ENCODE data around the gene ULK4.
"Not testable (repeated sequence)": the region's sequence is repeated elsewhere in the genome, so short reads cannot be mapped to it uniquely, and the experiment has no call there.

ULK4 gene

GRCh38 chr3:41961751-41962679 lies at the start of gene ULK4:
TSS of gene ULK4 (minus strand) at chr3:41962103. CDS start at chr3:41954759, 7,344 bp downstream.
- DNase-seq (ENCODE audit: low read depth in 3 of 3), result peak; percentile 86 to 93 (median 89)

GRCh38 chr3:42010530-42010929 lies 48.6 kb upstream of the ULK4 start:
- DNase-seq (ENCODE audit: low read depth in 3 of 3), result no peak

GRCh38 chr3:42009456-42009855 lies 47.6 kb upstream of the ULK4 start:
- no peak for DNase-seq (ENCODE audit: low read depth in 3 of 3)

- no peak for DNase-seq (ENCODE audit: low read depth in 3 of 3)
These were observed 45.9 kb upstream of the ULK4 start for GRCh38 chr3:42007785-42008184.

- DNase-seq (ENCODE audit: low read depth in 3 of 3), result no peak
These were observed 43.5 kb upstream of the ULK4 start for GRCh38 chr3:42005401-42005800.

- no peak for DNase-seq (ENCODE audit: low read depth in 3 of 3)
These were observed 40.9 kb upstream of the ULK4 start for GRCh38 chr3:42002790-42003189.

GRCh38 chr3:42001777-42002176 lies 39.9 kb upstream of the ULK4 start:
- no peak for DNase-seq (ENCODE audit: low read depth in 3 of 3)

- no peak for DNase-seq (ENCODE audit: low read depth in 3 of 3)
These were observed 38.0 kb upstream of the ULK4 start for GRCh38 chr3:41999909-42000308.

GRCh38 chr3:41997702-41998550 lies 36.0 kb upstream of the ULK4 start:
- DNase-seq (ENCODE audit: low read depth in 3 of 3), result no peak

- no peak for DNase-seq (ENCODE audit: low read depth in 3 of 3)
These were observed 29.5 kb upstream of the ULK4 start for GRCh38 chr3:41991437-41991836.

- DNase-seq (ENCODE audit: low read depth in 3 of 3), result no peak
These were observed 27.6 kb upstream of the ULK4 start for GRCh38 chr3:41989518-41989917.

- no peak for DNase-seq (ENCODE audit: low read depth in 3 of 3)
These were observed 25.7 kb upstream of the ULK4 start for GRCh38 chr3:41987627-41988026.

GRCh38 chr3:41986561-41986960 lies 24.7 kb upstream of the ULK4 start:
- no peak for DNase-seq (ENCODE audit: low read depth in 3 of 3)

GRCh38 chr3:41985018-41985417 lies 23.1 kb upstream of the ULK4 start:
- no peak for DNase-seq (ENCODE audit: low read depth in 3 of 3)

GRCh38 chr3:41983091-41983490 lies 21.2 kb upstream of the ULK4 start:
- not testable (repeated sequence) for DNase-seq (ENCODE audit: low read depth in 3 of 3)

- not testable (repeated sequence) for DNase-seq (ENCODE audit: low read depth in 3 of 3)
These were observed 15.5 kb upstream of the ULK4 start for GRCh38 chr3:41977401-41977800.

- no peak for DNase-seq (ENCODE audit: low read depth in 3 of 3)
These were observed 13.7 kb upstream of the ULK4 start for GRCh38 chr3:41975416-41976103.

GRCh38 chr3:41974223-41974622 lies 12.3 kb upstream of the ULK4 start:
- DNase-seq (ENCODE audit: low read depth in 3 of 3), result no peak

GRCh38 chr3:41972802-41973201 lies 10.9 kb upstream of the ULK4 start:
- no peak for DNase-seq (ENCODE audit: low read depth in 3 of 3)

GRCh38 chr3:41966206-41966605 lies 4.3 kb upstream of the ULK4 start:
- DNase-seq (ENCODE audit: low read depth in 3 of 3), result no peak

GRCh38 chr3:41963823-41964222 lies 1.9 kb upstream of the ULK4 start:
- DNase-seq (ENCODE audit: low read depth in 3 of 3), result no peak

Data from stimulated activated CD4-positive, alpha-beta T cell treated with anti-CD3 and anti-CD28 coated beads, TNF-alpha, amount 100 ng/mL, for 48 hours (primary cell).